Neutrophil (primary cell): ENCODE results near the gene WFDC1.

Experiments
- H3K27ac ChIP-seq: fragments of 200-600 bp; sonication (generic); 2 replicates; pipeline ENCODE4 v1.5.1; 2016; ENCODE audit warnings: mild to moderate bottlenecking, moderate library complexity
- H3K27me3 ChIP-seq: fragments of 200-600 bp; sonication (generic); 2 replicates; pipeline ENCODE4 v1.6.0; 2016; ENCODE audit warnings: mild to moderate bottlenecking
- H3K36me3 ChIP-seq: fragments of 200-600 bp; sonication (generic); 2 replicates; pipeline ENCODE4 v1.5.1; 2017
- H3K4me1 ChIP-seq, 2 experiments: fragments of 200-600 bp in 1 of 2; sonication (generic) in 1 of 2; 1 replicate in 1 of 2; 2 replicates in 1 of 2; pipeline versions ENCODE4 v1.5.1 to v1.6.1; 2013 to 2016; ENCODE audit warnings: low read depth in 1 of 2, low read length in 1 of 2, mild to moderate bottlenecking in 1 of 2, moderate library complexity in 1 of 2; ENCODE audit not compliant: control insufficient read depth in 1 of 2, insufficient read depth in 1 of 2
- H3K4me3 ChIP-seq, 2 experiments: fragments of 200-600 bp in 1 of 2; sonication (generic) in 1 of 2; 1 replicate in 1 of 2; 2 replicates in 1 of 2; pipeline ENCODE4 v1.5.1; 2013 to 2016; ENCODE audit warnings: low read depth in 1 of 2, low read length in 1 of 2, mild to moderate bottlenecking in 1 of 2, moderate library complexity in 1 of 2
- H3K9me3 ChIP-seq: fragments of 200-600 bp; sonication (generic); 2 replicates; pipeline ENCODE4 v1.5.1; 2016
- TF ChIP-seq, protein P1 (sequence below): fragments of 200-600 bp; sonication (generic); IDR thresholded peaks from 2 replicates; pipeline ENCODE4 v1.5.1; 2016; ENCODE audit warnings: antibody characterized with exemption

WFDC1 gene

DNA sequence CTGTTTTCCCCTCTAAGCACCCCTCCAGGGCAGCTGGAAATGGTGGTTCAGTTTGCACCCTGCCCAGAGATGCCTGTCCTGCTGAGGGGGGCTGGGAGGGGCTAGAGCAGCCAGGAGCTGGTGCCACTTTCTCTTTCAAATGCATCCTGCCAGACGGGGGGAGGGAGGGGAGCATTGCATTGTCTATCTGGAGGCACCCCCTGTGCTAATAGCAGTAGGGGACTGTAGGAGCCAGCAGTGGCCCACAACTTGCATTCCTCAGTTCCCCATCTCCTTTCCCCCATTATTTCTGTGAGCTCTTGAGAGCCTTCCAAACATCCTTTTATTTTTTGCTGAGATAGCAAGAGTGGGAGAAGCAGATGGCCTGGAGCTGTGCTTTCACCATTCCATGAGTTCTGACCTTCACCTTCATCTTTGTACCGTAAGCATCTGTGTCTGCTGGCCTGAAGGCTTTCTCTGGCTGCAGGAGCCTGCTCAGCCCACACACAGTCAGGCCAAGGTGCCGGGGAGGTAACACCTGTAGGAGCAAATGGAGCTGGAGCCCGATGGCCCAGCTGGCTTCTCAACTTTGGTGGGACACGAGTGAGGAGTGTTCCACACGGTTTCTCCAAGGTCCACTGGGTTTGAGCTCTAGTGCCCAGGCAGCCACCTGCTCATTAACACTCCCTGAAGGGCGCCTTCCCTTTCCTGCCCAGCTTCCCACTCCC is 5.2 kb downstream of the WFDC1 start:
- Histone ChIP-seq H3K27ac (no peak overlapping the region), H3K27me3 (no peaks in the 10 kb centered on the region), H3K9me3 (no peaks in the 10 kb centered on the region), H3K36me3 (no peaks in the 10 kb centered on the region), H3K4me3 (no peak overlapping the region), H3K4me1 (peaks cover 14 to 17% of the 10 kb centered on the region in 2 experiments)
- TF ChIP-seq, protein P1, sequence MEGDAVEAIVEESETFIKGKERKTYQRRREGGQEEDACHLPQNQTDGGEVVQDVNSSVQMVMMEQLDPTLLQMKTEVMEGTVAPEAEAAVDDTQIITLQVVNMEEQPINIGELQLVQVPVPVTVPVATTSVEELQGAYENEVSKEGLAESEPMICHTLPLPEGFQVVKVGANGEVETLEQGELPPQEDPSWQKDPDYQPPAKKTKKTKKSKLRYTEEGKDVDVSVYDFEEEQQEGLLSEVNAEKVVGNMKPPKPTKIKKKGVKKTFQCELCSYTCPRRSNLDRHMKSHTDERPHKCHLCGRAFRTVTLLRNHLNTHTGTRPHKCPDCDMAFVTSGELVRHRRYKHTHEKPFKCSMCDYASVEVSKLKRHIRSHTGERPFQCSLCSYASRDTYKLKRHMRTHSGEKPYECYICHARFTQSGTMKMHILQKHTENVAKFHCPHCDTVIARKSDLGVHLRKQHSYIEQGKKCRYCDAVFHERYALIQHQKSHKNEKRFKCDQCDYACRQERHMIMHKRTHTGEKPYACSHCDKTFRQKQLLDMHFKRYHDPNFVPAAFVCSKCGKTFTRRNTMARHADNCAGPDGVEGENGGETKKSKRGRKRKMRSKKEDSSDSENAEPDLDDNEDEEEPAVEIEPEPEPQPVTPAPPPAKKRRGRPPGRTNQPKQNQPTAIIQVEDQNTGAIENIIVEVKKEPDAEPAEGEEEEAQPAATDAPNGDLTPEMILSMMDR = no peak

DNA sequence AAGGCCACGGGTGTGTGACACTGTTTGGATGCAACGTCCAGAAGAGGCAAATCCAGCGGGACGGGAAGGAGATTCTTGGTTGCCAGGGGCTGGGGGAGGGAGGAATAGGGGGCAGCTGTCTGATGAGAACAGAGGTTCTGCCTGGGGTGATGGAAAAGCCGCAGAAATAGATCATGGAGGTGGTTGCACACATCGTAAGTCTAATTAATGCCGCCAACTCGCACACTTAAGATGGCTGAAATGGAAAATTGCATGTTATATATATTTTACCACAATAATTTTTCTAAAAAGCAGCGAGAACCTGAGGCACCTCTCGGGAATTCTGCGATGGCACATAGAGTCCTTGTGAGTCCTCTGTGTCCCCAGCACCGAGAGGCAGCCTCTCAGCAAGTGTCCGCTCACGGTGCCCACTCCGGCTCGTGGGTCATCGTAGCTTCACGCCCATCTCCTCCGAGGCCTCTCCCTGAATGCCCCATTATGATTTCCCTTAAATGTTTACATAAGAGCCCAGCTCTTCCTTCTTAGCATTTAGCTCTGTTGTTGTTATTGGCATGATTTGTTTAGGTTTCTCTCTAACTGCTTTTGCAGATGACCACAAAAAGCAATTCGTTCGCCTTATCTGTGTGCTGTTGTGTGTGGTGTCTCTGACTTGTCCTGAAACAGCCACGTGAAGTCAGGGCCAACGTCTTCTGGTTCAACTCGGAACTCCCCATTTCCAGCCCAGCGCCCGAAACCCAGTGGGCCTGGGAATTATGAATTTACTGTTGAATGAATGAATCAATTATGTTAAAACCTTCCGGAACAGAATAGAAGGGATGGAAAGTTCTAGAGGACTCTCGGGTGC is 7.7 kb downstream of the WFDC1 start:
- TF ChIP-seq, protein P1 = no peak
- H3K27ac ChIP-seq = no peak overlapping the region
- no peaks in the 10 kb centered on the region for H3K27me3 ChIP-seq

GRCh38 chr16:84303023-84303422 is 8.3 kb downstream of the WFDC1 start:
- H3K27ac ChIP-seq = no peak overlapping the region
- TF ChIP-seq, protein P1 = no peak
- no peaks in the 10 kb centered on the region for H3K9me3 ChIP-seq
- H3K4me3 ChIP-seq = no peak overlapping the region
- no peaks in the 10 kb centered on the region for H3K36me3 ChIP-seq
- peaks cover 3% of the 10 kb centered on the region for H3K27me3 ChIP-seq
- H3K4me1 ChIP-seq = no peaks in the 10 kb centered on the region

More for the DNA sequence above, 7.7 kb downstream of the WFDC1 start:
- H3K36me3 ChIP-seq = no peaks in the 10 kb centered on the region
- H3K4me3 ChIP-seq = no peak overlapping the region
- no peaks in the 10 kb centered on the region for H3K4me1 ChIP-seq
- H3K9me3 ChIP-seq = no peaks in the 10 kb centered on the region

GRCh38 chr16:84303516-84303915 is 8.8 kb downstream of the WFDC1 start:
- H3K9me3 ChIP-seq = no peaks in the 10 kb centered on the region
- no peaks in the 10 kb centered on the region for H3K36me3 ChIP-seq
- no peak overlapping the region for H3K27ac ChIP-seq
- no peak overlapping the region for H3K4me3 ChIP-seq
- no peaks in the 10 kb centered on the region for H3K4me1 ChIP-seq
- peaks cover 6% of the 10 kb centered on the region for H3K27me3 ChIP-seq
- TF ChIP-seq, protein P1 = no peak

DNA sequence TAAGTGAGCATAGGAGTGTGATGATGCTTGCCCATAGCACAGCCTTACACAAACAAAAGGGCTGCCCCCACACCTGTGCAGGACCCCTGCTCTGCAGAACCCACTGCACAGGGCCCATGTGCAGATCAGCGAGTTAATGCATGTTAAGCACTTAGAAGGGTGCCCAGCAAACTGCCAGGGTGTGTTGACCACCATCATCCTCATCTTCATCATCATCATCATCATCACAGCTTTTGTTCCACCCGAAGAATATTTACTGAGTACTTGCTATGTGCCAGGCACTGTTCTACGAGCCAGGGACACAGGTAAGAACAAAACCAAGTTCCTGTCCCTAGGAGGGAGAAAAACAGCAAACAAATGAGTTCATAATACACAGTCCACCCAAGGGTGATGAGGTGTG is 11.9 kb downstream of the WFDC1 start:
- H3K4me3 ChIP-seq = no peak overlapping the region
- H3K27me3 ChIP-seq = peaks cover 13% of the 10 kb centered on the region
- H3K9me3 ChIP-seq = no peaks in the 10 kb centered on the region
- TF ChIP-seq, protein P1 = no peak
- no peak overlapping the region for H3K27ac ChIP-seq
- H3K36me3 ChIP-seq = no peaks in the 10 kb centered on the region
- H3K4me1 ChIP-seq = no peaks in the 10 kb centered on the region
